Keratinocyte (primary cell): ENCODE data around the gene AMDHD2. TPM values are rescaled to one million over a fixed set of nuclear protein-coding genes. Genes with fewer than 3 reads are reported as not detected.

Experiments used
- DNase-seq: peaks from one replicate; pipeline ENCODE4 v3.0.0-alpha.2; 2011; ENCODE audit warnings: low read depth, missing footprints, low spot score
- FAIRE-seq: peaks from 2 replicates; lab custom pipeline; 2011; peaks lifted over from hg19 to GRCh38; lab: Jason Lieb, UNC
- H2AFZ ChIP-seq: 2 replicates; pipeline ENCODE4 v1.6.0; 2012; ENCODE audit warnings: low read length, control low read depth, inconsistent platforms; ENCODE audit not compliant: control insufficient read depth
- H3K27ac ChIP-seq: 2 replicates; pipeline ENCODE4 v1.5.1; 2011; ENCODE audit warnings: low read length; ENCODE audit not compliant: control insufficient read depth, insufficient read depth
- H3K27me3 ChIP-seq: 3 replicates; pipeline ENCODE4 v1.6.0; 2011; ENCODE audit warnings: low read length; ENCODE audit not compliant: control insufficient read depth, insufficient read depth; ENCODE audit errors: extremely low read depth
- H3K36me3 ChIP-seq, 2 experiments: 2 replicates in 1 of 2; 3 replicates in 1 of 2; pipeline ENCODE4 v1.5.1; 2011; ENCODE audit warnings: low read length in 2 of 2, mild to moderate bottlenecking in 1 of 2; ENCODE audit not compliant: control insufficient read depth in 2 of 2, insufficient read depth in 2 of 2; ENCODE audit errors: extremely low read depth in 1 of 2
- H3K4me1 ChIP-seq: 3 replicates; pipeline ENCODE4 v1.5.1; 2011; ENCODE audit warnings: low read length; ENCODE audit not compliant: control insufficient read depth, insufficient read depth; ENCODE audit errors: extremely low read depth
- H3K4me2 ChIP-seq: 3 replicates; pipeline ENCODE4 v1.6.0; 2011; ENCODE audit warnings: low read depth, low read length; ENCODE audit not compliant: control insufficient read depth, insufficient read depth; ENCODE audit errors: extremely low read depth
- H3K4me3 ChIP-seq, 3 experiments: fragments of 200-600 bp in 1 of 3; sonication (generic) in 1 of 3; 2 replicates in 2 of 3; 3 replicates in 1 of 3; pipeline ENCODE4 v1.5.1; 2011 to 2016; ENCODE audit warnings: low read length in 3 of 3, mild to moderate bottlenecking in 3 of 3, control low read depth in 2 of 3, inconsistent platforms in 1 of 3, low read depth in 1 of 3, mixed read lengths in 1 of 3, mixed run types in 1 of 3, moderate library complexity in 1 of 3; ENCODE audit not compliant: control insufficient read depth in 2 of 3, insufficient read depth in 2 of 3; ENCODE audit errors: extremely low read depth in 1 of 3
- H3K79me2 ChIP-seq: 2 replicates; pipeline ENCODE4 v1.6.0; 2012; ENCODE audit warnings: low read length; ENCODE audit not compliant: control insufficient read depth, insufficient read depth
- H3K9ac ChIP-seq: 3 replicates; pipeline ENCODE4 v1.6.0; 2011; ENCODE audit warnings: low read length; ENCODE audit not compliant: control insufficient read depth, insufficient read depth; ENCODE audit errors: extremely low read depth
- H3K9me1 ChIP-seq: 3 replicates; pipeline ENCODE4 v1.6.0; 2011; ENCODE audit warnings: low read length; ENCODE audit not compliant: control insufficient read depth, insufficient read depth; ENCODE audit errors: extremely low read depth
- H3K9me3 ChIP-seq: 2 replicates; pipeline ENCODE4 v1.5.1; 2012; ENCODE audit warnings: low read depth, low read length; ENCODE audit not compliant: control insufficient read depth
- H4K20me1 ChIP-seq: 3 replicates; pipeline ENCODE4 v1.6.0; 2011; ENCODE audit warnings: low read length; ENCODE audit not compliant: control insufficient read depth, insufficient read depth; ENCODE audit errors: extremely low read depth
- EZH2 ChIP-seq: IDR thresholded peaks from one replicate; pipeline ENCODE4 v1.6.1; 2012; ENCODE audit warnings: inconsistent platforms, mild to moderate bottlenecking, low read length, moderate library complexity
- dilution Hi-C: fragments of 300-500 bp; cut with MboI; formaldehyde crosslinking; loops from one replicate; pipeline ENCODE4 v1.7.0; 2020; ENCODE audit warnings: low sequenced_read_pairs; ENCODE audit not compliant: extremely low pct_ligation_motif_present
- polyA plus RNA-seq, 5 experiments: library from polyadenylated mRNA; depleted of rRNA in 3 of 5; stranded (reverse) in 3 of 5; stranded (forward) in 1 of 5; unstranded in 1 of 5; fragments of >200 nt; gene quantifications; 1 replicate in 1 of 5; 2 replicates in 3 of 5; 3 replicates in 1 of 5; pipeline versions ENCODE4 v1.2.1 to v1.2.3, GENCODE V29; 2011 to 2012; ENCODE audit warnings: missing spikeins in 2 of 5, low read depth in 1 of 5, low replicate concordance in 1 of 5
- TF ChIP-seq, protein P1 (sequence below), 3 experiments: IDR thresholded peaks in 1 of 3; conservative IDR thresholded peaks in 1 of 3; optimal IDR thresholded peaks in 1 of 3; 2 replicates in 2 of 3; 3 replicates in 1 of 3; pipeline versions ENCODE3 to v1.5.1; 2011; ENCODE audit warnings: low read length in 3 of 3, mild to moderate bottlenecking in 3 of 3, moderate library complexity in 2 of 3, control low read depth in 1 of 3, inconsistent platforms in 1 of 3; ENCODE audit not compliant: insufficient read depth in 2 of 3; ENCODE audit errors: extremely low read depth in 1 of 3

The AMDHD2 gene
- polyA plus RNA-seq, 1 donor (not counting 4 experiments of a cell fraction or from before 2014, with no cell fraction given), result 8.9 TPM

DNA sequence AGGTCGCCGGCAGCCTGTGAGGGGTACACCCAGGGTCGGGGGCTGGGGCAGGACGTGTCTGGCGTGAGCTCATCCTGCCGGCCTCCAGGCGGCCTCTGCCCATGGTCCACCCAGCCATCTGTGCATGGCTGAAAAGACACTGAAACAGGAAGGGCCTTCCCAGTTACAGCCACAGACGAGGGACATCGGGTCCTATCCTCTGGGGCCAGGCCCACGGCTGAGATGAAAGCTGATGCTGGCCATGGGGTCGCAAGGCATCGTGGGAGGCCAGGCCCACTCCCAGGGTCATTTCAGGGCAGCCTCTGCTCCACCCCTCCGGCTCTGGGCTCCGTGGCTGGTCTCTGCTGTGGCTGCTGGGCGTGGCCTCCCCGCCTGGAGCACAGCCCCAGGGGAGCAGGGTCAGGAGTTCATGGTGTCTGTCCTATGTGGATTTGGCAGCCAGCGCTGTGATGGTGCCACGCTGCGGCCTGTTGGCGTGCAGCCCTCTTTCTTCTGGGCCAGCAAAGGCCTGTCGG is 23.0 kb upstream of the AMDHD2 start:
- TF ChIP-seq EZH2, result no peak
- TF ChIP-seq, protein P1, sequence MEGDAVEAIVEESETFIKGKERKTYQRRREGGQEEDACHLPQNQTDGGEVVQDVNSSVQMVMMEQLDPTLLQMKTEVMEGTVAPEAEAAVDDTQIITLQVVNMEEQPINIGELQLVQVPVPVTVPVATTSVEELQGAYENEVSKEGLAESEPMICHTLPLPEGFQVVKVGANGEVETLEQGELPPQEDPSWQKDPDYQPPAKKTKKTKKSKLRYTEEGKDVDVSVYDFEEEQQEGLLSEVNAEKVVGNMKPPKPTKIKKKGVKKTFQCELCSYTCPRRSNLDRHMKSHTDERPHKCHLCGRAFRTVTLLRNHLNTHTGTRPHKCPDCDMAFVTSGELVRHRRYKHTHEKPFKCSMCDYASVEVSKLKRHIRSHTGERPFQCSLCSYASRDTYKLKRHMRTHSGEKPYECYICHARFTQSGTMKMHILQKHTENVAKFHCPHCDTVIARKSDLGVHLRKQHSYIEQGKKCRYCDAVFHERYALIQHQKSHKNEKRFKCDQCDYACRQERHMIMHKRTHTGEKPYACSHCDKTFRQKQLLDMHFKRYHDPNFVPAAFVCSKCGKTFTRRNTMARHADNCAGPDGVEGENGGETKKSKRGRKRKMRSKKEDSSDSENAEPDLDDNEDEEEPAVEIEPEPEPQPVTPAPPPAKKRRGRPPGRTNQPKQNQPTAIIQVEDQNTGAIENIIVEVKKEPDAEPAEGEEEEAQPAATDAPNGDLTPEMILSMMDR (optimal IDR thresholded peaks at IDR 0.05 in 1 of 3, IDR thresholded peaks at IDR 0.05 in 1 of 3, conservative IDR thresholded peaks at IDR 0.05 in 1 of 3; ENCODE audit: extremely low read depth in 1 of 3, insufficient read depth in 2 of 3, low read length in 3 of 3), result peak in 1 of 3 experiments; percentile 13
- DNase-seq, result no peak
- no peak for FAIRE-seq
- Histone ChIP-seq H3K4me3 (no peak overlapping the region), H3K27ac (no peak overlapping the region), H4K20me1 (peaks cover 3% of the 10 kb centered on the region), H3K9me3 (no peaks in the 10 kb centered on the region), H3K9ac (no peak overlapping the region), H3K4me1 (peaks cover 19% of the 10 kb centered on the region), H3K36me3 (peaks cover 0 to 11% of the 10 kb centered on the region in 2 experiments), H3K27me3 (no peaks in the 10 kb centered on the region), H3K9me1 (no peaks in the 10 kb centered on the region), H2AFZ (no peak overlapping the region), H3K79me2 (no peaks in the 10 kb centered on the region), H3K4me2 (no peak overlapping the region)
- dilution Hi-C loops, result no loop called here

DNA sequence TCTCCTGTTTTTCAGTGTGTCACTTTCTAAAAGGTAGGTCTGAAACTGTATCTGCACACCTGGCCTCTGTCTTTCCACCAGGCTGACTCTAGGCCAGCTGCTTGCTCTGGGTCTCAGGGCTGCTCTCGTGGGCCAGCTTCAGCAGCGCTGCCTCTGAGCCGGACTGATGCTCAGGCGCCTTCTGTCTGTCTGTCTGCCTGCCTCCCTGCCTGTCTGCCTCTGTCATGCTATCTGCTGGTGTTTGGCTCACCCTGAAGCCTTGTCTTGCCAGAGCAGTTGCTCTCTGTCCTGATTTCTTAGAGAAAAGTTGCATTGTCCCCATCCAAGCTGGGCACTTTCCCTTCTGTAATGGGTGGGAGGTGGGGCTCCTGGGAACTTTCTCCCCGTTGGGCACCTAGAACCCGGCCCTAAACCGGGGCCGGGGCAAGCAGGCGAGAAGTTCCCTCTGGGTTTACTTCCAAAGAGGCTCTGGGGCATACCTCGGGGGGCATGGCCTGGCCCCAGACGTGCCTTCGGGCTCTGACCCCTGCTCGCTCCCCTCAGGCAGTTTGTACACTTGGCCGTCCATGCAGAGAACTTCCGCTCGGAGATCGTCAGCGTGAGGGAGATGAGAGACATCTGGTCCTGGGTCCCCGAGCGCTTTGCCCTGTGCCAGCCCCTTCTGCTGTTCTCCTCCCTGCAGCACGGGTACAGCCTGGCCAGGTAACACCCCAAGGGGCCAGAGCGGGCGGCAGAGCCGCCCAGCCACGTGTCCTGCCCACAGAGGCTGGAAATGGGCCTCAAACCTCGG is 22.3 kb upstream of the AMDHD2 start:
- H3K4me3 ChIP-seq, result no peak overlapping the region
- no peak overlapping the region for H3K9ac ChIP-seq
- no peak overlapping the region for H2AFZ ChIP-seq
- peaks cover 3% of the 10 kb centered on the region for H4K20me1 ChIP-seq
- H3K27ac ChIP-seq, result no peak overlapping the region
- dilution Hi-C loops, result no loop called here
- no peak overlapping the region for H3K4me2 ChIP-seq
- no peaks in the 10 kb centered on the region for H3K27me3 ChIP-seq
- H3K4me1 ChIP-seq, result peaks cover 19% of the 10 kb centered on the region
- no peaks in the 10 kb centered on the region for H3K9me3 ChIP-seq
- no peaks in the 10 kb centered on the region for H3K9me1 ChIP-seq
- FAIRE-seq, result no peak
- no peak for DNase-seq
- H3K36me3 ChIP-seq, result peaks cover 0 to 11% of the 10 kb centered on the region in 2 experiments
- no peaks in the 10 kb centered on the region for H3K79me2 ChIP-seq
- TF ChIP-seq, protein P1 (optimal IDR thresholded peaks at IDR 0.05 in 1 of 3, IDR thresholded peaks at IDR 0.05 in 1 of 3, conservative IDR thresholded peaks at IDR 0.05 in 1 of 3; ENCODE audit: extremely low read depth in 1 of 3, insufficient read depth in 2 of 3, low read length in 3 of 3), result no peak
- no peak for TF ChIP-seq EZH2
